IMR-90 (cell line): ENCODE data around the gene NFATC3. TPM values are rescaled to one million over a fixed set of nuclear protein-coding genes. Genes with fewer than 3 reads are reported as not detected.

Experiments
- ATAC-seq: fragments of 200-7000 bp; cut with Tn5 transposase; 2 replicates; pipeline ENCODE4 v1.9.1; 2020; ENCODE audit warnings: low read depth, mild to moderate bottlenecking, moderate library complexity
- BruUV-seq: library from RNA; stranded (reverse); fragments of 400-500 nt; replicated peaks from 2 replicates; lab custom pipeline; 2021; lab: Mats Ljungman, UMichigan
- CTCF ChIA-PET: fragments of 300-600 bp; formaldehyde crosslinking; extraction: SDS; loops from one replicate; lab custom pipeline; 2021; ENCODE audit warnings: antibody characterized with exemption; lab: Yijun Ruan, JAX
- POLR2A ChIA-PET: fragments of 300-600 bp; sonication (Branson Sonifier 250); formaldehyde crosslinking; loops from one replicate; lab custom pipeline; 2022; ENCODE audit warnings: antibody characterized with exemption; ENCODE audit not compliant: unreplicated experiment; lab: Charles Lee
- DNase-seq: peaks from one replicate; pipeline ENCODE4 v3.0.0; 2013
- H2AFZ ChIP-seq: replicated peaks from 2 replicates; pipeline ENCODE3; 2013; ENCODE audit warnings: low read length, mild to moderate bottlenecking; ENCODE audit not compliant: poor library complexity
- H2AK5ac ChIP-seq: 2 replicates; pipeline ENCODE4 v1.6.1; 2013; ENCODE audit warnings: low read depth, low read length, inconsistent platforms
- H2AK9ac ChIP-seq: replicated peaks from 2 replicates; pipeline ENCODE3; 2013; ENCODE audit warnings: mild to moderate bottlenecking, low read depth, low read length, moderate library complexity; ENCODE audit not compliant: poor library complexity
- H2BK120ac ChIP-seq: 2 replicates; pipeline ENCODE4 v1.6.1; 2013; ENCODE audit warnings: low read depth, low read length, inconsistent platforms
- H2BK15ac ChIP-seq: 3 replicates; pipeline ENCODE4 v1.6.1; 2013; ENCODE audit warnings: low read depth, low read length, inconsistent platforms
- H2BK20ac ChIP-seq: 2 replicates; pipeline ENCODE4 v1.6.1; 2013; ENCODE audit warnings: low read depth, mild to moderate bottlenecking, inconsistent platforms, low read length, moderate library complexity
- H2BK5ac ChIP-seq: 2 replicates; pipeline ENCODE4 v1.6.1; 2013; ENCODE audit warnings: mild to moderate bottlenecking, low read depth, low read length, inconsistent platforms; ENCODE audit not compliant: poor library complexity, severe bottlenecking
- H3K14ac ChIP-seq: replicated peaks from 2 replicates; pipeline ENCODE4 v1.6.1; 2013; ENCODE audit warnings: low read depth, low read length, inconsistent platforms
- H3K18ac ChIP-seq: 2 replicates; pipeline ENCODE4 v1.6.1; 2013; ENCODE audit warnings: low read depth, low read length, control low read depth
- H3K23ac ChIP-seq: 2 replicates; pipeline ENCODE4 v1.6.1; 2013; ENCODE audit warnings: low read depth, low read length, inconsistent platforms
- H3K27ac ChIP-seq: 2 replicates; pipeline ENCODE4 v1.5.1; 2013; ENCODE audit warnings: mild to moderate bottlenecking, control low read depth, low read length; ENCODE audit not compliant: insufficient read depth
- H3K27me3 ChIP-seq: 2 replicates; pipeline ENCODE4 v1.6.1; 2013; ENCODE audit warnings: low read length; ENCODE audit not compliant: control insufficient read depth, insufficient read depth
- H3K36me3 ChIP-seq: 2 replicates; pipeline ENCODE4 v1.6.1; 2013; ENCODE audit warnings: low read length, mixed read lengths; ENCODE audit not compliant: control insufficient read depth, insufficient read depth
- H3K4ac ChIP-seq: 2 replicates; pipeline ENCODE4 v1.6.1; 2013; ENCODE audit warnings: low read depth, low read length, inconsistent platforms
- H3K4me1 ChIP-seq: 2 replicates; pipeline ENCODE4 v1.6.1; 2013; ENCODE audit warnings: low read length, mixed read lengths; ENCODE audit not compliant: control insufficient read depth, insufficient read depth
- H3K4me2 ChIP-seq: 2 replicates; pipeline ENCODE4 v1.6.1; 2013; ENCODE audit warnings: low read depth, mild to moderate bottlenecking, control low read depth, low read length, moderate library complexity
- H3K4me3 ChIP-seq: 2 replicates; pipeline ENCODE4 v1.5.1; 2013; ENCODE audit warnings: low read depth, mild to moderate bottlenecking, control low read depth, low read length, moderate library complexity; ENCODE audit not compliant: insufficient read depth
- H3K56ac ChIP-seq: 2 replicates; pipeline ENCODE4 v1.6.1; 2013; ENCODE audit warnings: low read length, inconsistent platforms; ENCODE audit not compliant: insufficient read depth; ENCODE audit errors: extremely low read depth
- H3K79me1 ChIP-seq, 2 experiments: 2 replicates each; pipeline ENCODE4 v1.6.1; 2013; ENCODE audit warnings: low read length in 2 of 2, inconsistent platforms in 1 of 2, low read depth in 1 of 2
- H3K9ac ChIP-seq: 2 replicates; pipeline ENCODE4 v1.6.1; 2013; ENCODE audit warnings: low read depth, low read length, control low read depth
- H3K9me1 ChIP-seq: 2 replicates; pipeline ENCODE4 v1.6.1; 2013; ENCODE audit warnings: low read length, inconsistent platforms; ENCODE audit not compliant: insufficient read depth
- H3K9me3 ChIP-seq: 2 replicates; pipeline ENCODE4 v1.6.1; 2013; ENCODE audit warnings: low read length; ENCODE audit not compliant: control insufficient read depth, insufficient read depth
- H4K20me1 ChIP-seq: 2 replicates; pipeline ENCODE4 v1.6.1; 2013; ENCODE audit warnings: low read length, inconsistent platforms; ENCODE audit not compliant: insufficient read depth
- H4K5ac ChIP-seq: 2 replicates; pipeline ENCODE4 v1.6.1; 2013; ENCODE audit warnings: mild to moderate bottlenecking, low read depth, low read length, control low read depth
- H4K8ac ChIP-seq, 2 experiments: 2 replicates each; pipeline ENCODE4 v1.6.1; 2013; ENCODE audit warnings: low read depth in 2 of 2, low read length in 2 of 2, control low read depth in 1 of 2, inconsistent platforms in 1 of 2
- H4K91ac ChIP-seq: 2 replicates; pipeline ENCODE4 v1.6.1; 2013; ENCODE audit warnings: low read depth, low read length, inconsistent platforms; ENCODE audit not compliant: insufficient read depth
- BHLHE40 ChIP-seq: fragments of 150-350 bp; IDR thresholded peaks from 2 replicates; pipeline ENCODE4 v1.6.1; 2016; ENCODE audit warnings: mild to moderate bottlenecking, low read depth, low read length
- CEBPB ChIP-seq: IDR thresholded peaks from 2 replicates; pipeline ENCODE4 v1.6.1; 2012; ENCODE audit warnings: low read depth, low read length, improper control_type of control experiment
- CTCF ChIP-seq: conservative IDR thresholded peaks from 2 replicates; pipeline ENCODE4 v1.5.1; 2012; ENCODE audit warnings: mild to moderate bottlenecking, low read depth, low read length, improper control_type of control experiment
- FOS ChIP-seq: fragments of 150-350 bp; IDR thresholded peaks from 2 replicates; pipeline ENCODE4 v1.6.1; 2016; ENCODE audit warnings: low read depth, low read length
- MAFK ChIP-seq: IDR thresholded peaks from 2 replicates; pipeline ENCODE4 v1.6.1; 2012; ENCODE audit warnings: low read depth, low read length, improper control_type of control experiment
- MAZ ChIP-seq: IDR thresholded peaks from 2 replicates; pipeline ENCODE4 v1.6.1; 2012; ENCODE audit warnings: low read depth, mild to moderate bottlenecking, low read length, improper control_type of control experiment, moderate library complexity, borderline replicate concordance
- MXI1 ChIP-seq: IDR thresholded peaks from 2 replicates; pipeline ENCODE4 v1.6.1; 2012; ENCODE audit warnings: low read depth, mild to moderate bottlenecking, low read length, moderate library complexity, borderline replicate concordance
- NFE2L2 ChIP-seq: fragments of 150-350 bp; IDR thresholded peaks from 2 replicates; pipeline ENCODE4 v1.6.1; 2016; ENCODE audit warnings: low read depth, mild to moderate bottlenecking, low read length
- POLR2A ChIP-seq: IDR thresholded peaks from 2 replicates; pipeline ENCODE4 v1.6.1; 2012; ENCODE audit warnings: mild to moderate bottlenecking, low read depth, low read length
- RAD21 ChIP-seq: IDR thresholded peaks from 2 replicates; pipeline ENCODE4 v1.6.1; 2012; ENCODE audit warnings: low read length, improper control_type of control experiment
- RCOR1 ChIP-seq: IDR thresholded peaks from 2 replicates; pipeline ENCODE4 v1.6.1; 2012; ENCODE audit warnings: mild to moderate bottlenecking, low read length, improper control_type of control experiment; ENCODE audit not compliant: insufficient replicate concordance
- RFX5 ChIP-seq: IDR thresholded peaks from 2 replicates; pipeline ENCODE4 v1.8.0; 2012; ENCODE audit warnings: low read depth, mild to moderate bottlenecking, low read length, moderate library complexity
- USF2 ChIP-seq: fragments of 150-350 bp; IDR thresholded peaks from 2 replicates; pipeline ENCODE4 v1.6.1; 2017; ENCODE audit warnings: mild to moderate bottlenecking, antibody characterized with exemption, low read length, low read depth
- WGBS, 2 experiments: methylation state at CpG; one replicate each; pipeline versions ENCODE4 v1.1.5 to v1.1.7; 2013; ENCODE audit warnings: missing lambda C conversion rate in 2 of 2; ENCODE audit not compliant: insufficient read length in 1 of 2; ENCODE audit errors: extremely low coverage in 2 of 2; 5-methylcytosine and 5-hydroxymethylcytosine counted together
- dilution Hi-C: fragments of 300-500 bp; cut with HindIII; formaldehyde crosslinking; loops from one replicate; pipeline ENCODE4 v1.14.3; 2018; ENCODE audit warnings: low sequenced_read_pairs; ENCODE audit not compliant: unreplicated experiment
- in situ Hi-C: fragments of 300-500 bp; cut with MboI; formaldehyde crosslinking; loops from 3 replicates; pipeline ENCODE4 v1.14.3; 2019; ENCODE audit warnings: low sequenced_read_pairs, inconsistent platforms, mixed read lengths
- intact Hi-C: fragments of 100-400 bp; cut with micrococcal nuclease; formaldehyde crosslinking; loops from 2 replicates; pipeline ENCODE4 v1.10.0; 2022
- polyA plus RNA-seq, 3 experiments: library from polyadenylated mRNA; depleted of rRNA; stranded (reverse); fragments of >200 nt; gene quantifications; 2 replicates each; pipeline ENCODE4 v1.2.3, GENCODE V29; 2012; ENCODE audit warnings: low replicate concordance in 1 of 3
- total RNA-seq: library from RNA; depleted of rRNA; stranded (reverse); fragments of >200 nt; gene quantifications from 2 replicates; pipeline ENCODE4 v1.2.3, GENCODE V29; 2012
- TF ChIP-seq, protein P1 (sequence below): fragments of 150-350 bp; IDR thresholded peaks from 2 replicates; pipeline ENCODE4 v1.6.1; 2016; ENCODE audit warnings: low read depth, mild to moderate bottlenecking, low read length, moderate library complexity, borderline replicate concordance

The NFATC3 gene
- total and polyA plus RNA-seq, 2 of the 4 experiments (the other 2 are of a cell fraction): 6.3 to 21.5 TPM

GRCh38 chr16:68274441-68274840 is 189.3 kb downstream of the NFATC3 start:
- in situ Hi-C loops (no loop called here), dilution Hi-C loops (no loop called here), intact Hi-C loops (no loop called here)
- ChIA-PET CTCF (interaction anchor here (1.2 kb wide), 1 partner anchor 9 kb away, joined by 3 read pairs; no protein-coding TSS in a partner anchor), POLR2A (no interaction called here)
- DNase-seq (no peak), ATAC-seq (no peak)
- H3K79me1 ChIP-seq: peaks cover 24 to 72% of the 10 kb centered on the region in 2 experiments; a peak in 3 of 4 replicates
- no peaks in the 10 kb centered on the region for H3K9me3 ChIP-seq
- no peak overlapping the region for H3K56ac ChIP-seq
- no peak overlapping the region for H3K18ac ChIP-seq
- no peak overlapping the region for H4K8ac ChIP-seq
- no peak overlapping the region for H3K27ac ChIP-seq
- no peak overlapping the region for H2AK5ac ChIP-seq
- H2BK120ac ChIP-seq: no peak overlapping the region
- no CpG with 5 or more reads among the region's 4 CpGs for WGBS, 2 experiments
- H3K4me1 ChIP-seq: peaks cover 2% of the 10 kb centered on the region; the same call in 1 of the 2 replicates
- peaks cover 32% of the 10 kb centered on the region for H3K36me3 ChIP-seq
- H2BK5ac ChIP-seq: no peak overlapping the region
- H3K9me1 ChIP-seq: peaks cover 15% of the 10 kb centered on the region; the same call in 1 of the 2 replicates
- no peak overlapping the region for H4K91ac ChIP-seq
- H3K4me3 ChIP-seq: no peak overlapping the region
- BruUV-seq: no TSS peak
- H4K20me1 ChIP-seq: peaks cover 61% of the 10 kb centered on the region
- no peak overlapping the region for H2AK9ac ChIP-seq
- no peak overlapping the region for H2AFZ ChIP-seq
- TF ChIP-seq BHLHE40: no peak
- no peak for TF ChIP-seq CTCF
- TF ChIP-seq CEBPB: no peak
- no peak for TF ChIP-seq USF2
- TF ChIP-seq RCOR1: no peak
- no peak for TF ChIP-seq RAD21
- TF ChIP-seq RFX5: no peak
- no peak for TF ChIP-seq MAZ
- TF ChIP-seq MXI1: no peak
- no peak for TF ChIP-seq FOS
- TF ChIP-seq, protein P1, sequence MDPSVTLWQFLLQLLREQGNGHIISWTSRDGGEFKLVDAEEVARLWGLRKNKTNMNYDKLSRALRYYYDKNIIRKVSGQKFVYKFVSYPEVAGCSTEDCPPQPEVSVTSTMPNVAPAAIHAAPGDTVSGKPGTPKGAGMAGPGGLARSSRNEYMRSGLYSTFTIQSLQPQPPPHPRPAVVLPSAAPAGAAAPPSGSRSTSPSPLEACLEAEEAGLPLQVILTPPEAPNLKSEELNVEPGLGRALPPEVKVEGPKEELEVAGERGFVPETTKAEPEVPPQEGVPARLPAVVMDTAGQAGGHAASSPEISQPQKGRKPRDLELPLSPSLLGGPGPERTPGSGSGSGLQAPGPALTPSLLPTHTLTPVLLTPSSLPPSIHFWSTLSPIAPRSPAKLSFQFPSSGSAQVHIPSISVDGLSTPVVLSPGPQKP: no peak
- TF ChIP-seq POLR2A: no peak
- TF ChIP-seq MAFK: no peak
- no peak for TF ChIP-seq NFE2L2
- no peaks in the 10 kb centered on the region for H3K27me3 ChIP-seq
- no peak overlapping the region for H3K14ac ChIP-seq
- H2BK15ac ChIP-seq: no peak overlapping the region
- no peak overlapping the region for H3K23ac ChIP-seq
- no peak overlapping the region for H2BK20ac ChIP-seq
- H3K4ac ChIP-seq: no peak overlapping the region
- H3K4me2 ChIP-seq: no peak overlapping the region
- H4K5ac ChIP-seq: no peak overlapping the region
- no peak overlapping the region for H3K9ac ChIP-seq
